Mammary epithelial cell (primary cell): Measurements from ENCODE around the gene TRABD2B.

Experiments
- CTCF ChIP-seq, 2 donors: IDR thresholded peaks in 1 of 2; conservative IDR thresholded peaks in 1 of 2; 2 replicates each; pipeline ENCODE4 v1.5.1; 2011 to 2012; ENCODE audit warnings: inconsistent platforms in 2 of 2, low read length in 2 of 2, mild to moderate bottlenecking in 2 of 2, control low read depth in 1 of 2, low read depth in 1 of 2; ENCODE audit not compliant: insufficient read depth in 1 of 2; ENCODE audit errors: extremely low read depth in 1 of 2
- EZH2 ChIP-seq: IDR thresholded peaks from 2 replicates; pipeline ENCODE4 v1.6.1; 2012; ENCODE audit warnings: low read length, inconsistent platforms, borderline replicate concordance

GRCh38 chr1:47783638-47784496, 213.3 kb downstream of the TRABD2B start:
- TF ChIP-seq CTCF (conservative IDR thresholded peaks at IDR 0.05 in 1 of 2, IDR thresholded peaks at IDR 0.05 in 1 of 2; ENCODE audit: extremely low read depth in 1 of 2, insufficient read depth in 1 of 2, low read depth in 1 of 2, low read length in 2 of 2) (no peak), EZH2 (no peak)
